HG02884 (cell line): ENCODE results near the gene DSTN.

Source experiments
- ATAC-seq: cut with Tn5 transposase; IDR thresholded peaks from one replicate; pipeline ENCODE4 v1.9.1; 2021; ENCODE audit warnings: mild to moderate bottlenecking, moderate library complexity; ENCODE audit not compliant: unreplicated experiment

DSTN gene

DNA sequence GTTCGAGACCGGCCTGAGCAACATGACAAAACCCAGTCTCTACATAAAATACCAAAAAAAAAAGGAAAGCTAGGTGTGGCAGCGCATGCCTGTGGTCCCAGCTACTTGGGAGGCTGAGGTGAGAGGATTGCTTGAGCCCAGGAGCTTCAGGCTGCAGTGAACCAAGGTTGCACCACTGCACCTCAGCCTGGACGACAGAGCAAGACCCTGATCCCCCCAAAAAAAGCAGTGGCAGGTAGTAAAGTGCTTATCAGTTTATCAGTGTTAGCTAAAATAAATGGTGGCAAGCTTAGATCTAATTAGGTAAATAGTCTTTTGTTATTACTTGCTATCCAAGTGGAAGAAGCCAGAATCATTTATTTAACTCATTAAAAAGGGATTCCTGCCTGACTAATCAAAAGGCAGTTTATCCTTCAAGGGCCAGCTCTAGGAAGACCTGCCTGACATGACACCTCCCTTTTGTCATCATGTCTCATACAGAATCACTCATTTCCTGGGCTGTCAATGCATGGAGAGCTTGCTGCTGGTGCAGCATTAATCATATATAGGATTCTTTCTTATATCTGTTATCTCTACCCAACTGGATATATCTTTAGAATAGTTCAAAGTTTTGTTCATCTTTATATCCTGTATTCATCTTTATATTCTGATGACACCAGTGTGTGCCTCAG is 9.6 kb downstream of the DSTN start:
- ATAC-seq = no peak

DNA sequence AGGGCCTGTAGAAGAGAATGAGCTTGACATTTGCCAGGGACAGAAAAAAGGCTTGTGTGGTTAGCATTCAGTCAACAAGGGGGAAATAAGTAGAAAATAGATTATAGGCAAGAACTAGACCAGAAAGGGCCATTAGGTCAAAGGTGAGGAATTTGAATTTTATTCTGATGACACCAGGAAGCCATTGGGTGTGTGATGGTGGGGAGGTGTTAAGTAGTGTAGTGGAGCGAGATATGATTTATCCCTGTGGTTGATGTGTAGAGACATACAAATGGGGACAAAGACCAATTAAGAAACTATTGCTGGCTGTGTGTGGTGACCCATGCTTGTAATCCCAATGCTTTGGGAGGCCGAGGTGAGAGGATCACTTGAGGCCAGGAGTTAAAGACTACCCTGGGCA is 11.0 kb downstream of the DSTN start:
- no peak for ATAC-seq

DNA sequence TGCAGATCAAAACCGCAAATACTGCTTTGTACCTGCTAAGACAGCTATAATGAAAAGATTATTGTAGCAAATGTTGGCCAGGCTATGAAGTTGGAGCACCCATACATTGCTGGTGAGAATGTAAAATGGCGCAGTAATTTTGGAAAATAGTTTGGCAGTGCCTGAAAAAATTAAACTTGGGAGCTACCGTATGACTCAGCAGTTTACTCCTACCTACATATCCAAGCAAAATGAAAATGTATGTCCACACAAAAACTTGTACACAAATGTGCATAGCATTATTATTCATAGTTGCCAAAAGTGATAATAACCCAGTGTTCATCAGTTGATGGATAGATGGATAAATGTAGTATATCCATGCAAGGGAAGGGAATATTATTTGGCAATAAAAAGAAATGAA is 13.3 kb downstream of the DSTN start:
- no peak for ATAC-seq

DNA sequence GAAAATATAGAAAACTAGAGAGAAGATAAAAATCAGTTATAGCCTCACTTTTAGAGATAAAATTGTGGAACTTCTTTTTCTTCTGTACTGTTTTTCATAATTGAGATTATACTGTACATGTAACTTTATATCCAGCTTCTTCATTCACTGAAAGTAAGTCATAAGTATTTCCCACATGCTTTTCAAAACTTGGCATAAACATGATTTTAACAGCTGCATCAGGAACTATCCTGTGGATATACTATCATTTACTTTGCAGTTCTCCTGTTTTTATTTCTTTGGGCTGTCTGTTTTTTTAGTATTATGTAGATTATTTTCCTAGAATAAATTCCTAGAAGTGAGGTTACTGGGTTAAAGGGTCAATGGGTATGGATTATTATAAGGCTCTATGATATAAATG is 14.8 kb downstream of the DSTN start:
- ATAC-seq = no peak

DNA sequence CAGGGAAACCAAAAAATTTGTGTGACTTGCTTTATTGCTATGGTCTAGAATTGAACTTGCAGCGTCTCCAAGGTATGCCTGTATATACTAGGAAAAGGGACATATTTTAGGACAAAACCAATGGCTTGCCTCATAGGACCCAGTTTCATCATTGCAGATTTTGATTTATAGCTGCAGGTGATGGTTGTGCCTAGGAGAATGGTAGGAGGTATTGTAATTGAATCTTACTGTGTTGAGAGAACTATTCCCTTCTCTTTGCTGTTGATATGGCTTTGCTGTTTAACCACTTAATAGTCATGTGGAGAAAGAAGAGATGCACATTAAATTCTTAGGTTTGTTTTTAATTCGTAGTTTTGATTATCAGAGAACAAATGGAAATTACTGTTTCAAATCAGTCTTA is 16.4 kb downstream of the DSTN start:
- no peak for ATAC-seq

DNA sequence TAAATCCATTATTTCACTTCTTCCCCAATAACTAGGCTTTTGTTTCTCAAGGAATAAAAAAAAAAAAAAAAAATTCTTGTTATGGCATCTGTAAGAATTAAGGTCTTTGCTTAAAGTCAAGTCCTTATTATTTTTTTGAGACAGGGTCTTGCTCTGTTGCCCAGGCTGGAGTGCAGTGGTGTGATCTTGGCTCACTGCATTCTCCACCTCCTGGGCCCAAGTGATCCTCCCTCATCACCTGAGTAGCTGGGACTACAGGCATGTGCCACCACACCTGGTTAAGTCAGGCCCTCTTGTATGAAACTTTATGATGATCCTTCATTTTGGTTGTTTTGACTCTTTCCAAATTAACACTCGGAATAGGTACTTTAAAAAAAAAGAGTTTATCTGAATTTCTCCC is 17.3 kb downstream of the DSTN start:
- no peak for ATAC-seq

DNA sequence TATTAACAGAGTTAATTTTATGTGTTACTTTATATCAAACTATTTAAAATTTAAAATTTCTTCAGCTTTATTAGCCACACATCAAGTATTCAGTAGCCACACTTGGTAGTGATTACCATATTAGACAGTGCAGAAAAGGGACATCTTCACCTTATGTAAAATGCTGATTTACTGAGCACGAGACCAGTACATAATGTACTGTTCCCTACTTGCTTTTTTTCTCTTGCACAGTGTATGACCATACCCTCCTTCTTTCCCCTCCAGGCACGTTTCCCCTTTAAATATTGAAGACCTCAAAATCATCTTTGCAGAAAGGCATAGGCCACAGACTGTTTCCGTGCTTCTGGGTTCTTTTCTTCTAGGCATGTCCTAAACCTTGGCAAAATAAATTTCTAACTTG is 17.9 kb downstream of the DSTN start:
- no peak for ATAC-seq

DNA sequence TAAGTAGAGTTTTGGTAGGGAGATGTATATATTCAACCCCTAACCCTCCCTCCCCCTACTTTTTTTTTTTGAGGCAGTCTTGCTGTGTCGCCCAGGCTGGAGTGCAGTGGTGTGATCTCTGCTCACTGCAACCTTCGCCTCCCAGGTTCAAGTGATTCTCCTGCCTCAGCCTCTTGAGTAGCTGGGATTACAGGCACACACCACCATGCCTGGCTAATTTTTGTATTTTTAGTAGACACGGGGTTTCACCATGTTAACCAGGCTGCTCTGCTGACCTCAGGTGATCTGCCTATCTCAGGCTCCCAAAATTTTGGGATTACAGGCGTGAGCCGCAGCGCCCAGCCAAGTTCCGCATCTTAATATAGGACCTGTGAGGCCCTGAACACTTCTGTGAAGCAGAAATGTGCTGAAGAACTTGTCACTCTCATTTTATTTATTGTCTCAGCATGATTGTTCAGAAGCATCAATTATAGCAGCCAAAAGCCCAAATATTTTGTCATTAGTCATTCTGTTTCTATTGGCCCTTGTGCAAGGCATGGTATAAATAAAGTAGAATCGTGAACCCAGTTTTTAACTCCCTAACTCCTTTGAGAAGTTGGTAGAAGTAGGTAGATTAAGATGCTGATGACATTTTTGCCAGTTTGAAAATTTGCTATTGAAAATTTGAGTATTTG is 19.4 kb downstream of the DSTN start:
- no peak for ATAC-seq

DNA sequence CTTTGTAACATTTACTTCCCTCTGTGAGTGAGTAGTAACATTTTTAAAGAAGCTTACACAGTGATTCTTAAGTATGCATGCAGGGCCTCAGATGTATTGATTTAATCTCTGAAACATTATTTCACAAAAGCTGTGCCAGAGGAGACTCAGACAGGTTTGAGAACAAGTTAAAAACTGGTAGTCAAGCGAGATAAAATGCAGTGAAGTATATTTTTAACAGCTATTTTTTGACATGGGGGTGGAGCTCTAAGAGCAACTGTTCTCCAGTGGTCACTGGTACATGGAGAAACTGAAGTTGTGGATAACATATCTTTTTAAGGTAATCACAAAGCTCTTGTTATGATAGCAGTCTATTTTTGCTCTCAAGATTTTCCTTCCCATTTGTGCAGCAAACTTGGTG is 20.4 kb downstream of the DSTN start:
- no peak for ATAC-seq

DNA sequence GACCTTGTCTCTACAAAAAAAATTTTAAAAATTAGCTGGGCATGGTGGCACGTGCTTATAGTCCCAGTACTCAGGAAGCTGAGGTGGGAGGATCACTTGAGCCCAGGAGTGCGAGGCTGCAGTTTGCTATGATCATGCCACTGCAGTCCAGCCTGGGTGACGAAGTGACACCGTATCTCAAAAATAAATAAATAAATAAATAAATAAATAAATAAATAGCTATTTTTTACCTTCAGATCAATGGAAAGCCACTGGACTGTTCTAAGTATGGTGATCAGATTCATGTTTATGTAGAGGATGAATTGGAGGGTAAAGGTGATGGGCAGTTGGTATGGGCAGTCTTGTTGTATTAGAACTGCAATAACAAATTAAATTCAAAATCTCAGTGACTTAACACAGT is 24.0 kb downstream of the DSTN start:
- no peak for ATAC-seq

DNA sequence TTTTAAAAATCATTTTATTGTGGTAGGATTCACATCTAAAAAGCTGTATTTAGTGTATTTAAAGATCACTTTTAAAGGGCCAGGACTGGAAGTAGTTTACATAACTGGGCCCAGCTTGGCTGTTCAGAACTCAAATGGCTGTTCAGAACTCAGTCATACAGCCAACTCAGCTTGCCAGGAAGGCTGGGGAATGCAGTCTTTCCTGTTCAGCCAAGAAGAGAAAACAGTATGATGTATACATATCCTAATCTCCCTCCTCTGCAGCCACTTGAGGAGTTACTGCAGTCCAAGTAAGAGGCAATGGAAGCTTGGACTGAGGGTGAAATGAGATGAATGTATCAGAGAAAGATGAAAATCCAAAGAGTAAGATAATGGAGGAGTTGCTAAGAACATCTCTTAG is 24.6 kb downstream of the DSTN start:
- no peak for ATAC-seq

DNA sequence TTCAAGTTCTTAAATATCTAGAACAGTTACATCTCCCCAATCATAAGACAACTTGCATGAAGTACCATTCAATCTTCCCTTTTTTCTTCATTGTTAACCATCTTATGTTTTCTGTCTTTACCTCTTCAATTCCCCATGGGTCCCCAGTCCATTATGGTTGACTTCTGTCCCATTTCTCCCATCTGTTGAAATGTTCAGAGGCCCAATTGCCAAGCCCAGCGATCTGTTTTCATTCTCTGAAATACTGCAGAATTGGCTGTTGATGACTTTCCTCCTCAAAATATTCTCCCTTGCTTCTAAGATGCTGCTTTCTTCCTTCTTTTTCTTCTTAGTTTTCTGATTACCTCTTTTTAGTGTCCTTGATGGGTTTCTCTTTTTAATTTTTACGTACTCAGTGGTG is 26.0 kb downstream of the DSTN start:
- ATAC-seq = no peak

DNA sequence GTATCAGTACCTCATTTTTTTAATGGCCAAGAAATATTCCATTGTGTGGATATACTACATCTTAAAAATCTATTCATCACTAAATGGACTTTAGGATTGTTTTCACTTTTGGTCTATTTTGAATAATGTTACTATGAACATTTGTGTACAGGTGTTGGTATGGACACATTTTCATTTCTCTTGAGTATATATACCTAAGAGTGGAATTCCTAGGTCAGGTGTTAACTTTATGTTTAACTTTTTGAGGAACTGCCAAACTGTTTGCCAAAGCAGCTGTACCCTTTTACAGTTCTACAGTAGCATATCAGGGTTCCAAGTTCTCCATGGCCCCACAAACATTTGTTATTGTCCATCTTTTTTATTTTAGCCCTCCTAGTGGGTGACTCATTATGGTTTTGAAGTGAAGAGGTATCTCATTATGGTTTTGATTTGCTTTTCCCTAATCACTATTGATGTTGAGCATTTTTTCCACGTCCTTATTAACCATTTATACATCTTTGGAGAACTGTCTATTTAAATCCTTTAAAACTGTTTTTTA is 28.2 kb downstream of the DSTN start:
- ATAC-seq = no peak

DNA sequence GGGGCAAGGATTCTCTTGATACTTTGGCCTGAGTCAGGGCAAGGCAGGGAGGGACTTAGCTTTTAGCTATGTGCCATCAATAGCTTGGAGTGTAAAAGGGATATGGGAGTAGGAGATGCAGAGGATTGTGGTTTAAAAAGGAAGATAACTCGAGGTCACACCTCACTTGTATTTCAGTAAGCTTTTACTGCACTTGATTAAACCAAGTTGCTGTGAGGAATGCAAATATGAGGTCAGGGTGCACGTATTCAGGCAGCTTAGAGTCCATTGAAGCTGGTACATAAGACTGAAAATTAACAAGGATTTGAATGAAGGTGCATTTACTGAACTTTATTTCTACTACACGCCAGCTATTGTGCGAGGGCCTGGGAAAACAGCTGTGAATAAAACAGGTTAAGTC is 32.1 kb downstream of the DSTN start:
- no peak for ATAC-seq

DNA sequence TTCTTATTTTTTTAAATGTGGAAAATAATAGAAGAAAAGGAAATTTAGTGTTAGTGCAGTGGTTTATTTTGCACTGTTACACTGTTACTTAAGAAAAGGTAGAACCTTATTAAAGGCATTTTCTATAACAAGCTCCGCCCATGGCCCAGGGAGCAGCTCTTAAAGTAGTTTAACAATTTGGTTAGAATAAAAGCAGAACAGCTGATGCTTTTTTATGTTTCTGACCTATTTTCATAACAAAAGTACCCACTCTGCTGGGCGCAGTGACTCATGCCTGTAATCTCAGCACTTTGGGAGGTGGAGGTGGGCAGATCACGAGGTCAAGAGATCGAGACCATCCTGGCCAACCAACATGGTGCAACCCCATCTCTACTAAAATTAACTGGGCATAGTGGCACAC is 32.6 kb downstream of the DSTN start:
- no peak for ATAC-seq

DNA sequence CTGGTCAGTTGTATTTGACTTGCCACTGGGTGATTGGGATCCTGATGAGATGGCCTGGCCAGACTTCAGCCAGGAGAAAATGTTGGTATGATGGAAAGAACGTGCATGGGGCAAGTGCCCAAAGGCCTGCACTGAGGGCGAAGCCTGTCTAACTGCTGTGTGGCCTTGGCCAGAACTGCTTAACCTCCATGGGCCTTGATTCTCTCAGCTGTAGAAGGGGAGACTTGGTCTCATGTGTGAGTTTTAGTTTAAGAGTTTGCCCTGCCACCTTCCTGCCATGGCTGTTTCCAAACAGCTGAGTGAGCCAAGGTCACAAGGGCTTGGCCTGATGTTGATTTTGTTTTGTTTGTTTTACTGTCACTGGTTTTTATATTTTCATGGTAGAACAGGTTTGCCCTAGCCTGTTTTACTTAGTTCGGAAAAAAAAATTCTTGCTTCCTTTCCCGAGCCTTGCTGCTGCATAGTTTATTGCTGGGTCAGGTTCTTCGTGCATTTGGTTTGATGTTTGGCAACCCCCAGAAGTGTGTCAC is 35.3 kb downstream of the DSTN start:
- ATAC-seq = no peak

DNA sequence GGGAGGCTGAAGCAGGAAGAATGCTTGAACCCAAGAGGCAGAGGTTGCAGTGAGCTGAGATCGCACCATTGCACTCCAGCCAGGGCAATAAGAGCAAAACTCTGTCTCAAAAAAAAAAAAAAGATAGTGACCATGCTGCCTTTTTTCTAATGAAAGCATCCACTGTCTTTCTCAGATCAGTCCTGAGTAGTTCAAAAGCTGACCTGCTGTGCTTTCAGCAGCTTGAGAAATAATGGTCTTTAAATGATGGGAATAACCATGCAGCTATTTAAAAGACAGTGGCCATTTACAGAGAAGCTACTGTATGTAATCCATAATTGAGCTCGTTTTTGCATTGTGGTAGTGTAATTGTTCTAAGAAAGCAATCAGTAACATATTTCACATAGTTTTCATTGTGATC is 36.1 kb downstream of the DSTN start:
- no peak for ATAC-seq

DNA sequence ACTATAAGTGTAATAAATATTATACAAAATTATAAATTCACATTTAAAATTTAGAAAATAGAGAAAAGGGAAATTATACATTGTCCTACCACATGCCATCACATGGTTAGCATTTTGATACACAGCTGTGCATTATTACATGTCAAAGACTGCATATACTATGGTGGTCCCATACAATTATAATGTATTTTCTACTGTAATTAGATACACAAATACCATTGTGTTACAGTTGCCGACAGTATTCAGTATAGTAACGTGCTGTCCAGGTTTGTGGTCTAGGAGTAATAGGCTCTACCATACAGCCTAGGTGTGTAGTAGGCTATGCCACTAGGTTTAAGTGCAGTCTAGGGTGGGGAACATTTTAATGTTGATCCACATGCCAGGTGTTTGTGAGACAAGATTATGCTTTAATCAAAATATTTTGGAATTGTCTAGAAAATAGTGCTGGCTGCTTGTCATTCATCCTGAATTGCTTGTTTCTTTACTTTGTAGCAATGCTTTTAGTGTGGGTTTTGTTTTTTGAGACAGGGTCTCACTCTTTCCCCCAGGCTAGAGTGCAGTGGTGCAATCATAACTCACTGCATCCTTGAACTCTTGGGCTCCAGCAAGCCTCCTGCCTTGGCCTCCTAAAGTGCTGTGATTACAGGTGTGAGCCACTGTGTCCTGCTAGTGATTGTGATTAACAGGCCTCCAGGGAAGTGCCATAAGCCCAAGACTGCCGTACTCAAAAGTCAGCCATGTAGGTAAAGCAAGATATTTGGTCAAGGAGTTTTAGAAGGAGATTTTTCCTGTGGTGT is 39.0 kb downstream of the DSTN start:
- ATAC-seq = no peak

DNA sequence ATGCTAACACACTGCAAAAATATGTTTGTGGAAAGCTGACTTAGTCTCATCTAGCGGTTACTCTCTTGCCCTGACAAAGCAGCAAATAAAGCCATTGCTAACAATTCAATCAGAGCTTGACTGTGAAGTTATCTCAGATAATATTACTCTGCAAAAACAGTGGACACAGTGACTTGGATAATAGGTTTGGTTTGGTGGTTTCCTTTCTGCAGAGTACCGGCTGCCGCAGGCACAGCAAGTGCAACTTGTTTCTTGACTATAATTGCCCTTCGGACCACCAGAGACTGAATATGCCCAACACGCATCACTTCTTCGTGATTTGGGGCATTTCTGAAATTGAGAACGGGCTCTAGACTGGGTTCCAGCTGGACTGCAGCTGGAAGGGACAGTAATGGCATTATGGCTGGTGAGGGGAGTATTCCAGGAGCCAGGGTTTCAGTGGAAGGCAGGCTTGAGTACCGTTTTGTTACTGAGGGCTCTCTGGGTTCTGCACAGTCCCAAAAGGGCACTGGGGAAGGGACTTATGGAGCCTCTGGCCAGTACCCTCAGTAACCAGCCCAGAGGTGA is 40.0 kb downstream of the DSTN start:
- ATAC-seq = no peak

DNA sequence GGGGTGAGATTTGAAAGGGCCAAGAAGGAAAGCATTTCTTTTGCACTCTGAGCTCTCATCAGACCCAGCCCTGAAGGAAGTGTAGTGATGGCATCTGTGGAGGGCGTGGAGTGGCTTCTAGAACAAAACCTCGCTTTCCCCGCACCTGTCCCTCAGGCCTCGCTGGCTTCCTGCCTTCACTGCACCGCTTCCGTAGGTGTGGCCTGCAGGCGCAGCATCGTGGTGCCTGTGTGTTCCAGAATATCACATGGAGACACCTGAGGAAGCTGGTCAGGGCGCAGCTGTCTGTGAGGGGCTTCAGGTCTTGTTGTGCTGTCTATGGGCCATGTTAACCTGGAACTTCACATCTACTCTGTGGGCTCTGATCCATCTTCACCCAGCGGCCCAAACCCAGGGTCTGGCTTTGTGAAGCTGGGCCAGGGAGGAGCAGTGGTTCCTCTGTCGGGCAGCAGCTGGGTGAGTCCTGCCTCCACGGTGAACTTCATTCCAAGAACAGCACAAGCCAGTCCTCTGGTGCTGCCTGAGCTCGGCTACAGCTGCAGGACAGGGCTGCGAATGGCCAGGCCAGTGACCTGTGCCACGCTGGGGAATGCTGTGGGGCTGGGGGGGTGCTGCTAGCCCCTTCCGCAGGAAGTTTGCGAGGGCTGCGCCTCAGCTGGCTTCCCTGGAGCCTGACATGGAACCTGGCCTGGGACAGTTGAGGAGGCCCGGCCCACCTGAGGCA is 40.9 kb downstream of the DSTN start:
- ATAC-seq = no peak

DNA sequence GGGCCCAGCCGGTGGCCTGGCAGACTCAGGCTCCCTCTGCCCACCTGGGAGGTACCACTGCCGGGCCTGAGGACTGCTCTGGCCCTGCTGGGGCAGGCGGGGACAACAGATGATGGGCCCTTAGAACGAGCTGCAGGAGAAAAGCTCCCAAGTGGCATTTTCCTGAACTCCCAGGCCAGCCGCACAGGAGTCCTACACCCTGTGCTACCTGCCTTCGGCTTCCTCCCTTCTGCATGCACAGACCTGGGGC is 41.3 kb downstream of the DSTN start:
- ATAC-seq = no peak
